Peyer's patch (tissue), 4 donors: Measurements from ENCODE around the gene BMPR1B. TPM values are rescaled to one million over a fixed set of nuclear protein-coding genes. Genes with fewer than 3 reads are reported as not detected.

Experiments used
- DNase-seq, 3 donors: peaks; one replicate each; pipeline ENCODE4 v3.0.0-alpha.2; 2017 to 2019
- H3K27ac ChIP-seq, 4 donors: fragments of 200-600 bp; sonication (generic); one replicate each; pipeline ENCODE4 v1.5.1; 2016 to 2019
- H3K27me3 ChIP-seq, 2 donors: fragments of 200-600 bp; sonication (generic); one replicate each; pipeline ENCODE4 v1.5.1; 2019
- H3K36me3 ChIP-seq, 3 donors: fragments of 200-600 bp; sonication (generic); one replicate each; pipeline ENCODE4 v1.5.1; 2016 to 2019
- H3K4me1 ChIP-seq, 4 donors: fragments of 200-600 bp; sonication (generic); one replicate each; pipeline ENCODE4 v1.5.1; 2016 to 2019
- H3K4me3 ChIP-seq, 4 donors: fragments of 200-600 bp; sonication (generic); 1 replicate in 3 of 4; 2 replicates in 1 of 4; pipeline ENCODE4 v1.5.1; 2016 to 2019; ENCODE audit warnings: mild to moderate bottlenecking in 1 of 4
- H3K9me3 ChIP-seq, 4 donors: fragments of 200-600 bp; sonication (generic); one replicate each; pipeline ENCODE4 v1.5.1; 2016 to 2019; ENCODE audit warnings: mild to moderate bottlenecking in 1 of 4
- POLR2A ChIP-seq, 2 donors: fragments of 450-650 bp; IDR thresholded peaks; one replicate each; pipeline ENCODE4 v1.5.1; 2017; ENCODE audit warnings: antibody characterized with exemption in 2 of 2, mild to moderate bottlenecking in 2 of 2, moderate library complexity in 2 of 2
- total RNA-seq, 4 donors: library from RNA; depleted of rRNA; stranded (reverse); fragments of >200 nt; gene quantifications; one replicate each; pipeline ENCODE4 v1.1.0, GENCODE V29; 2016
- TF ChIP-seq, protein P1 (sequence below), 6 experiments: fragments of 450-650 bp in 4 of 6; fragments of 200-600 bp in 2 of 6; sonication (generic) in 1 of 6; IDR thresholded peaks; one replicate each; pipeline ENCODE4 v1.5.1; 2017 to 2019; ENCODE audit warnings: antibody characterized with exemption in 6 of 6, mild to moderate bottlenecking in 3 of 6, moderate library complexity in 1 of 6

Gene BMPR1B
- total RNA-seq, 4 donors from 2014 or later = not detected

- Histone ChIP-seq H3K36me3 (no peaks in the 10 kb centered on the region), H3K9me3 (no peaks in the 10 kb centered on the region), H3K4me1 (no peaks in the 10 kb centered on the region), H3K4me3 (no peak overlapping the region), H3K27me3 (no peaks in the 10 kb centered on the region), H3K27ac (no peak overlapping the region)
- TF ChIP-seq, protein P1, sequence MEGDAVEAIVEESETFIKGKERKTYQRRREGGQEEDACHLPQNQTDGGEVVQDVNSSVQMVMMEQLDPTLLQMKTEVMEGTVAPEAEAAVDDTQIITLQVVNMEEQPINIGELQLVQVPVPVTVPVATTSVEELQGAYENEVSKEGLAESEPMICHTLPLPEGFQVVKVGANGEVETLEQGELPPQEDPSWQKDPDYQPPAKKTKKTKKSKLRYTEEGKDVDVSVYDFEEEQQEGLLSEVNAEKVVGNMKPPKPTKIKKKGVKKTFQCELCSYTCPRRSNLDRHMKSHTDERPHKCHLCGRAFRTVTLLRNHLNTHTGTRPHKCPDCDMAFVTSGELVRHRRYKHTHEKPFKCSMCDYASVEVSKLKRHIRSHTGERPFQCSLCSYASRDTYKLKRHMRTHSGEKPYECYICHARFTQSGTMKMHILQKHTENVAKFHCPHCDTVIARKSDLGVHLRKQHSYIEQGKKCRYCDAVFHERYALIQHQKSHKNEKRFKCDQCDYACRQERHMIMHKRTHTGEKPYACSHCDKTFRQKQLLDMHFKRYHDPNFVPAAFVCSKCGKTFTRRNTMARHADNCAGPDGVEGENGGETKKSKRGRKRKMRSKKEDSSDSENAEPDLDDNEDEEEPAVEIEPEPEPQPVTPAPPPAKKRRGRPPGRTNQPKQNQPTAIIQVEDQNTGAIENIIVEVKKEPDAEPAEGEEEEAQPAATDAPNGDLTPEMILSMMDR (IDR thresholded peaks at IDR 0.05) = no peak
- no peak for TF ChIP-seq POLR2A (IDR thresholded peaks at IDR 0.05)
- no peak for DNase-seq
These were observed 424.2 kb downstream of the BMPR1B start for GRCh38 chr4:95181996-95182306.

- H3K9me3 ChIP-seq = no peaks in the 10 kb centered on the region
- TF ChIP-seq POLR2A (IDR thresholded peaks at IDR 0.05) = no peak
- TF ChIP-seq, protein P1 (IDR thresholded peaks at IDR 0.05) = no peak
- no peaks in the 10 kb centered on the region for H3K27me3 ChIP-seq
- no peak for DNase-seq
- no peaks in the 10 kb centered on the region for H3K36me3 ChIP-seq
- no peaks in the 10 kb centered on the region for H3K4me1 ChIP-seq
- H3K27ac ChIP-seq = no peak overlapping the region
- H3K4me3 ChIP-seq = no peak overlapping the region
These were observed 426.1 kb downstream of the BMPR1B start for GRCh38 chr4:95183656-95184408.

DNA sequence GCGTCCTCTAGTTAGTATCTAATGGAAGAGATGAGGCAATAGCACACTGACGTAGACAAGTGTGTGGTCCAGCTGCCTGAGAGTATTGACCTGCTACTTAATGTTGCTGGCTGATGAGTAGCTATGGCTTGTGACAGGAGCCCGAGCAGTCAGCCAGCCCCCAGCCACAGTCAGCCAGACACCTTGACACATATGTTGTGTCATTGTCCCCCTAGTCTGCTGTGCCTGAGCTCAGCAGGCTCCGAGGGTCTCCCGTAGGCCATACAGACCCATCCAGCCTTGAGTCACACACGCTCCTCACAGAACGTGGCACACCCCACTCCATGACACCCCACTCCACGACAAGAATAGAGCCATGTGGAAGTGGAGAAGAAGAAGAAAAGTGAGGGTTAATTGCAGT is 428.9 kb downstream of the BMPR1B start:
- Histone ChIP-seq H3K9me3 (no peaks in the 10 kb centered on the region), H3K27me3 (no peaks in the 10 kb centered on the region), H3K27ac (no peak overlapping the region), H3K4me3 (no peak overlapping the region), H3K4me1 (no peaks in the 10 kb centered on the region), H3K36me3 (no peaks in the 10 kb centered on the region)
- no peak for DNase-seq
- TF ChIP-seq, protein P1 (IDR thresholded peaks at IDR 0.05) = no peak
- TF ChIP-seq POLR2A (IDR thresholded peaks at IDR 0.05) = no peak

GRCh38 chr4:95188701-95189370 is 431.1 kb downstream of the BMPR1B start:
- H3K27ac ChIP-seq = no peak overlapping the region
- no peaks in the 10 kb centered on the region for H3K4me1 ChIP-seq
- H3K27me3 ChIP-seq = no peaks in the 10 kb centered on the region
- no peaks in the 10 kb centered on the region for H3K9me3 ChIP-seq
- no peaks in the 10 kb centered on the region for H3K36me3 ChIP-seq
- no peak for DNase-seq
- no peak overlapping the region for H3K4me3 ChIP-seq
- TF ChIP-seq, protein P1 (IDR thresholded peaks at IDR 0.05) = no peak
- no peak for TF ChIP-seq POLR2A (IDR thresholded peaks at IDR 0.05)

DNA sequence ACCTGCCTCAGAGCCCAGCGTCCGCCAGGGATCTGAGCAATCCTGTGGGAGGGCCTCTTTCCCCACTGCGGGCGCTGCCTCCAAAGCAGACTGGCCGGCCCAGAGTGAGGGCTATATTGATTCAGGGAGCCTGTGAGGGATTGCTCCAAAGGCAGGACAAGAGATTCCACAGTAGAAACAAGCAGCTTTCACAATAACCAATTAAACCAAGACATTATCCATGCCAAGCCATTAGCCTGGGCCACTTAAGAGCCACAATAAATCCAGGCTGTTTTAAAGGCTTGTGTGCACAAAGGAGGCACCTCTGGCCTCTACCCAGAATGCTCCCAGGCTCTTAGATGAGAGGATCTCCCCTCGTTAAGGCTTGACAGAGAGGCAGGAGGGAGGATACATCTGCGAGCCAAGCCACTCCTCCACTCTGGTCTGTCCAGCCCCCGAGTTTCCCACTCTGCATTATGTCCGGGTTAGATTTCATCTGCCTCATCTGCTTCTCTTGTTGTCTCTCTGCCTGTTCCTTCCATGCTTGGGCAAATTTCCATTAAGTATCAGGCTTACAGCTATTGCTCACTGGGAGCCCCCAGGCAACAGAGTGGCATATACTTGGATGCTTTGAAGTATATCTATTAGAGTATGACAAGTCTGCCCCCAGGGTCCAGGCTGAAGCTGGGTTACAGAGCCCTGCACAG is 433.1 kb downstream of the BMPR1B start:
- DNase-seq = no peak
- Histone ChIP-seq H3K4me1 (no peaks in the 10 kb centered on the region), H3K9me3 (no peaks in the 10 kb centered on the region), H3K27ac (no peak overlapping the region), H3K4me3 (no peak overlapping the region), H3K36me3 (no peaks in the 10 kb centered on the region), H3K27me3 (no peaks in the 10 kb centered on the region)
- no peak for TF ChIP-seq POLR2A (IDR thresholded peaks at IDR 0.05)
- TF ChIP-seq, protein P1 (IDR thresholded peaks at IDR 0.05) = no peak
